ENCODE data around the gene TAS1R1.
A peak's percentile ranks its signal among the peaks of the same experiment; 100 is the strongest.

Gene TAS1R1

DNA sequence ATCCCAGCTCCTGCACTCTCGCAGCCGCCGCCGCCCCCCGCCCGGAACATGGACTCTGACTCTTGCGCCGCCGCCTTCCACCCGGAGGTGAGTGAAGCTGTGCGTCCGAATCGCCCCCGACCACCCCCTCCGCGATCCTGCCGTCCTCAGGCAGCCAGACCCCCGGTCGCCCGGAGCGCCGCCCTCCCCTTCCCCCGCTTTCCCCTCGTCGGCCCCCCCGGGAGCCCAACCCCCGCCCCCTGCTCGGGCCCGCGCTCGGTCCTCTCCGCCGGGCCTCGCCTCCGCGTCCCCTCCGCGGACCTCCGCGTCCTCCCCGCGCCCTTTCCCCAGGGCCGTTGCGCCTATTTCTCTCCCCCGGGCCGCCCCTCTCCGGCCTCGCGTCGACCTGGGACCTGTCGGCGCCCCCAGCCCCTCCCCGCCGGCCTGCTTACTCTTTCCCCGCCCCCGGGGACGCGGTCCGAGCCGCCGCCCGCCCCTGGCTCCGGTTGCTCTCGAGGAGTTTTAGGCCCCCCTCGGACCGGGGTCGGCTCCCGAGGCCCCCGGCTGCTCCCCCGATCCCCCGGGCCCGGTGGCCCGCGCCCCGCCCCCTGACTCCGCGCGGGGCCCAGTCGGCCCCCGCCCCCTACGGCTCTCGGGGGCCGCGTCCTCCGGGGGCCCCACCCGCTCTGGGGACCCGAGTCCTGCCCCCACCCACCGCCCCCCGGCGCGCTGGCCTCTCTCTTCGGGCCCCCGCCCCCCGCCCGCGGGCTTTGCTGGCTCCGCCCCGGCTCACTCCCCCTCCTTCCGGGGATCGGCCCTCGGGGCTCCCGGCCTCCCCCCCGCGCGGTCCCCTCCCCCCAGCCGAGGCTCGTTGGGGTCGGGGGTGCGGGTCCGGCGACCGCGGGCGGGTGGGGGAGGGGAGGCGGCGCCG is 59.2 kb downstream of the TAS1R1 start:
- DNase-seq: peak; percentile 37

GRCh38 chr1:6614929-6615785 is 60.0 kb downstream of the TAS1R1 start:
- DNase-seq: no peak

GRCh38 chr1:6619045-6619444 is 63.9 kb downstream of the TAS1R1 start:
- DNase-seq: no peak

- DNase-seq: no peak
Measured at GRCh38 chr1:6621429-6622391, 66.6 kb downstream of the TAS1R1 start.

DNA sequence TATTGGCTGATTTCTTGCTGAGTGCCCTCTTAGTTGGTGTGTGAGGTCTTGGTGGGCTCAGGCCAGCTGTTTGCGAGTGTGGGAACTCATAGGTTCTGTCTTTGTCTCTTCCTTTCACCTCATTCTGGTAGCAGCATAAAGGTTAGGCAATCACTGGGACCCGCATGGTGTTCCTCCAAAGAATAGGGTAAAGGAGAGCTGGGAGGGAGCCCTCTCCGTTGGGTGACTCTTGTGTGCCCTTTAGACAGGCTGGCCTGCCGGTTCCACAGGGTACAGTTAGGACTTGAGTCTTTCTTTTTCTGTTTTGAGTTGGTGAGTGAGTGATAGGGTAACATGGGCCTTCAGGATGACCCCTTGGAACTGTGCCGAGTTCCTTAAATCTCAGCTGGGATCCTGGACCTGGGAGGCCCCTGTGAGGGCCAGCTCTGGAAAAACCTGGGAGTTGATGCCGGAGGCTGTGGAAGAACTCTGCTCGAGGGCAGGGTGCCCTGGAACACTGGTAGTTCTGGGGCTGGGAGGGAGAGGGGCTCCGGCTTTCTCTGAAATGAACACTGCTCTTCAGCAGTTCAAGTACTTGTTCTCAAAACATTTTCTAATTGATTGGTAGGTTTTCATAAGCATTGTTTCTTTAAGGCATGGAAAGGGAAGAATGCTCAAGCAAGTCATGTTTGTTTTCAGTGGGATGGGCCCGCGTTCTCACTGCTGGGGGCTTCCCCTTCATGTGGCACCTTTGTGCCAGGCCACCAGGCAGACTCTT is 67.5 kb downstream of the TAS1R1 start:
- no peak for DNase-seq

- no peak for DNase-seq
Measured at GRCh38 chr1:6623269-6623965, 68.3 kb downstream of the TAS1R1 start.

- peak; percentile 87 for DNase-seq
Measured at GRCh38 chr1:6624710-6625583, 69.8 kb downstream of the TAS1R1 start, which contains the start of gene THAP3. THAP3 (plus strand) TSS chr1:6624868; CDS start chr1:6625219, 351 bp downstream.

GRCh38 chr1:6625584-6626149 is 70.6 kb downstream of the TAS1R1 start:
- DNase-seq: no peak

GRCh38 chr1:6627031-6627430 is 71.9 kb downstream of the TAS1R1 start:
- no peak for DNase-seq

GRCh38 chr1:6627841-6628545 is 72.9 kb downstream of the TAS1R1 start:
- no peak for DNase-seq

GRCh38 chr1:6628971-6629479 is 73.9 kb downstream of the TAS1R1 start:
- DNase-seq: no peak
